ENCODE measurements around the gene NFIA. TPM values are rescaled to one million over a fixed set of nuclear protein-coding genes. Genes with fewer than 3 reads are reported as not detected.

Gene NFIA
- total and polyA plus RNA-seq, 2 of the 13 experiments (the other 11 are each of a cell fraction or from before 2014, with no cell fraction given), result 14.7 to 28.5 TPM

DNA sequence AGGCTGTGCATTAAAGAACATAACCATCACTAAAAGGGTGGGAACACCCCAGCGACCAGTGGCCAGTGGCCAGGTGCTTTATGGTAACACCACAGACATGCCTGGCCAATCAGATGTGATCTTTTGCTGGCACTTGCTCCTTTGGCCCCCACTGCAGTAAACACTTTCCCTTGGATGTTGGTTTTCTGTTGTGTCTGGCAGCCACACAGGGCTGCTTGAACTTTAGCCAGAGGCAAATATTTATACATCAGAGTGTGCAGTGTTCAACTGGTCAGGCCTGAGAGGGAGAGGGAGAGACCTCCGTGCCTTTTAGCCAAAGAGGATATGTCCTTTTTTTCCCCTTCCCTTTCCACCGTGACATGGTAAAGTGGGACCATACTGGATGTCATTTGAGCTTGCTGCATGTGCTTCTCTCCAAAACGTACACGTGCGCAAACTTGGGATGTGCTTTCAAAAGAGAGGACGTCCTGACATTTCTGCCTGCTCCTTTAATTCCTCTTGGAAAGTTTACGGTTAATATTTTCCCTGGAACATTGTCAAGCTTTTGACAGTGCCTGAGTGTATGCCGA is 101.2 kb downstream of the NFIA start (continued):
- TF ChIP-seq REPIN1 (CRISPR knock-in tag; IDR thresholded peaks at IDR 0.05; ENCODE audit: borderline replicate concordance, low read depth) (peak; percentile 89), FOXM1 (CRISPR knock-in tag; IDR thresholded peaks at IDR 0.05) (no peak), TEAD2 (CRISPR knock-in tag; IDR thresholded peaks at IDR 0.05) (no peak), PPARG (CRISPR knock-in tag; conservative IDR thresholded peaks at IDR 0.05) (peak; percentile 90), ZSCAN29 (CRISPR knock-in tag; conservative IDR thresholded peaks at IDR 0.05) (no peak; the same call in 1 of the 2 replicates), ZNF350 (CRISPR knock-in tag; IDR thresholded peaks at IDR 0.05; ENCODE audit: borderline replicate concordance, low read depth) (peak; percentile 34; the same call in 1 of the 2 replicates), NFYC (CRISPR knock-in tag; IDR thresholded peaks at IDR 0.05) (peak; percentile 77), MXI1 (IDR thresholded peaks at IDR 0.05; ENCODE audit: borderline replicate concordance, low read depth, low read length) (0 out of 3 replicates have a peak, but pooled peaks have one; percentile 34), MIER3 (CRISPR knock-in tag; IDR thresholded peaks at IDR 0.05; ENCODE audit: borderline replicate concordance) (peak; percentile 65; the same call in 1 of the 2 replicates), MYNN (CRISPR knock-in tag; IDR thresholded peaks at IDR 0.05; ENCODE audit: low read depth) (no peak), ZSCAN21 (CRISPR knock-in tag; IDR thresholded peaks at IDR 0.05; ENCODE audit: borderline replicate concordance) (0 out of 2 replicates have a peak, but pooled peaks have one; percentile 57), MEF2D (CRISPR knock-in tag; IDR thresholded peaks at IDR 0.05) (peak; percentile 69; the same call in 1 of the 2 replicates), HNF4A (CRISPR knock-in tag; IDR thresholded peaks at IDR 0.05) (peak; percentile 92), ZC3H4 (CRISPR knock-in tag; IDR thresholded peaks at IDR 0.05; ENCODE audit: borderline replicate concordance) (no peak)
- TF ChIP-seq, protein P1, sequence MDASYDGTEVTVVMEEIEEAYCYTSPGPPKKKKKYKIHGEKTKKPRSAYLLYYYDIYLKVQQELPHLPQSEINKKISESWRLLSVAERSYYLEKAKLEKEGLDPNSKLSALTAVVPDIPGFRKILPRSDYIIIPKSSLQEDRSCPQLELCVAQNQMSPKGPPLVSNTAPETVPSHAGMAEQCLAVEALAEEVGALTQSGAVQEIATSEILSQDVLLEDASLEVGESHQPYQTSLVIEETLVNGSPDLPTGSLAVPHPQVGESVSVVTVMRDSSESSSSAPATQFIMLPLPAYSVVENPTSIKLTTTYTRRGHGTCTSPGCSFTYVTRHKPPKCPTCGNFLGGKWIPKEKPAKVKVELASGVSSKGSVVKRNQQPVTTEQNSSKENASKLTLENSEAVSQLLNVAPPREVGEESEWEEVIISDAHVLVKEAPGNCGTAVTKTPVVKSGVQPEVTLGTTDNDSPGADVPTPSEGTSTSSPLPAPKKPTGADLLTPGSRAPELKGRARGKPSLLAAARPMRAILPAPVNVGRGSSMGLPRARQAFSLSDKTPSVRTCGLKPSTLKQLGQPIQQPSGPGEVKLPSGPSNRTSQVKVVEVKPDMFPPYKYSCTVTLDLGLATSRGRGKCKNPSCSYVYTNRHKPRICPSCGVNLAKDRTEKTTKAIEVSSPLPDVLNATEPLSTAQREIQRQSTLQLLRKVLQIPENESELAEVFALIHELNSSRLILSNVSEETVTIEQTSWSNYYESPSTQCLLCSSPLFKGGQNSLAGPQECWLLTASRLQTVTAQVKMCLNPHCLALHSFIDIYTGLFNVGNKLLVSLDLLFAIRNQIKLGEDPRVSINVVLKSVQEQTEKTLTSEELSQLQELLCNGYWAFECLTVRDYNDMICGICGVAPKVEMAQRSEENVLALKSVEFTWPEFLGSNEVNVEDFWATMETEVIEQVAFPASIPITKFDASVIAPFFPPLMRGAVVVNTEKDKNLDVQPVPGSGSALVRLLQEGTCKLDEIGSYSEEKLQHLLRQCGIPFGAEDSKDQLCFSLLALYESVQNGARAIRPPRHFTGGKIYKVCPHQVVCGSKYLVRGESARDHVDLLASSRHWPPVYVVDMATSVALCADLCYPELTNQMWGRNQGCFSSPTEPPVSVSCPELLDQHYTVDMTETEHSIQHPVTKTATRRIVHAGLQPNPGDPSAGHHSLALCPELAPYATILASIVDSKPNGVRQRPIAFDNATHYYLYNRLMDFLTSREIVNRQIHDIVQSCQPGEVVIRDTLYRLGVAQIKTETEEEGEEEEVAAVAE (CRISPR knock-in tag; IDR thresholded peaks at IDR 0.05; ENCODE audit: borderline replicate concordance), result peak; percentile 82
- TF ChIP-seq, protein P2, sequence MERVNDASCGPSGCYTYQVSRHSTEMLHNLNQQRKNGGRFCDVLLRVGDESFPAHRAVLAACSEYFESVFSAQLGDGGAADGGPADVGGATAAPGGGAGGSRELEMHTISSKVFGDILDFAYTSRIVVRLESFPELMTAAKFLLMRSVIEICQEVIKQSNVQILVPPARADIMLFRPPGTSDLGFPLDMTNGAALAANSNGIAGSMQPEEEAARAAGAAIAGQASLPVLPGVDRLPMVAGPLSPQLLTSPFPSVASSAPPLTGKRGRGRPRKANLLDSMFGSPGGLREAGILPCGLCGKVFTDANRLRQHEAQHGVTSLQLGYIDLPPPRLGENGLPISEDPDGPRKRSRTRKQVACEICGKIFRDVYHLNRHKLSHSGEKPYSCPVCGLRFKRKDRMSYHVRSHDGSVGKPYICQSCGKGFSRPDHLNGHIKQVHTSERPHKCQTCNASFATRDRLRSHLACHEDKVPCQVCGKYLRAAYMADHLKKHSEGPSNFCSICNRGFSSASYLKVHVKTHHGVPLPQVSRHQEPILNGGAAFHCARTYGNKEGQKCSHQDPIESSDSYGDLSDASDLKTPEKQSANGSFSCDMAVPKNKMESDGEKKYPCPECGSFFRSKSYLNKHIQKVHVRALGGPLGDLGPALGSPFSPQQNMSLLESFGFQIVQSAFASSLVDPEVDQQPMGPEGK (CRISPR knock-in tag; IDR thresholded peaks at IDR 0.05), result peak; percentile 94
- TF ChIP-seq, protein P3, sequence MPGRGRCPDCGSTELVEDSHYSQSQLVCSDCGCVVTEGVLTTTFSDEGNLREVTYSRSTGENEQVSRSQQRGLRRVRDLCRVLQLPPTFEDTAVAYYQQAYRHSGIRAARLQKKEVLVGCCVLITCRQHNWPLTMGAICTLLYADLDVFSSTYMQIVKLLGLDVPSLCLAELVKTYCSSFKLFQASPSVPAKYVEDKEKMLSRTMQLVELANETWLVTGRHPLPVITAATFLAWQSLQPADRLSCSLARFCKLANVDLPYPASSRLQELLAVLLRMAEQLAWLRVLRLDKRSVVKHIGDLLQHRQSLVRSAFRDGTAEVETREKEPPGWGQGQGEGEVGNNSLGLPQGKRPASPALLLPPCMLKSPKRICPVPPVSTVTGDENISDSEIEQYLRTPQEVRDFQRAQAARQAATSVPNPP (CRISPR knock-in tag; IDR thresholded peaks at IDR 0.05), result 0 out of 2 replicates have a peak, but pooled peaks have one; percentile 54
- TF ChIP-seq, protein P4, sequence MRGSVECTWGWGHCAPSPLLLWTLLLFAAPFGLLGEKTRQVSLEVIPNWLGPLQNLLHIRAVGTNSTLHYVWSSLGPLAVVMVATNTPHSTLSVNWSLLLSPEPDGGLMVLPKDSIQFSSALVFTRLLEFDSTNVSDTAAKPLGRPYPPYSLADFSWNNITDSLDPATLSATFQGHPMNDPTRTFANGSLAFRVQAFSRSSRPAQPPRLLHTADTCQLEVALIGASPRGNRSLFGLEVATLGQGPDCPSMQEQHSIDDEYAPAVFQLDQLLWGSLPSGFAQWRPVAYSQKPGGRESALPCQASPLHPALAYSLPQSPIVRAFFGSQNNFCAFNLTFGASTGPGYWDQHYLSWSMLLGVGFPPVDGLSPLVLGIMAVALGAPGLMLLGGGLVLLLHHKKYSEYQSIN (CRISPR knock-in tag; IDR thresholded peaks at IDR 0.05; ENCODE audit: borderline replicate concordance), result no peak
- TF ChIP-seq, protein P5, sequence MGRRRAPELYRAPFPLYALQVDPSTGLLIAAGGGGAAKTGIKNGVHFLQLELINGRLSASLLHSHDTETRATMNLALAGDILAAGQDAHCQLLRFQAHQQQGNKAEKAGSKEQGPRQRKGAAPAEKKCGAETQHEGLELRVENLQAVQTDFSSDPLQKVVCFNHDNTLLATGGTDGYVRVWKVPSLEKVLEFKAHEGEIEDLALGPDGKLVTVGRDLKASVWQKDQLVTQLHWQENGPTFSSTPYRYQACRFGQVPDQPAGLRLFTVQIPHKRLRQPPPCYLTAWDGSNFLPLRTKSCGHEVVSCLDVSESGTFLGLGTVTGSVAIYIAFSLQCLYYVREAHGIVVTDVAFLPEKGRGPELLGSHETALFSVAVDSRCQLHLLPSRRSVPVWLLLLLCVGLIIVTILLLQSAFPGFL (CRISPR knock-in tag; IDR thresholded peaks at IDR 0.05), result no peak
